Muscle of arm (tissue), 12 donors: ENCODE results near the gene FLVCR2. TPM values are rescaled to one million over a fixed set of nuclear protein-coding genes. Genes with fewer than 3 reads are reported as not detected.

Source experiments
- DNase-seq: peaks from one replicate; pipeline ENCODE4 v3.0.0-alpha.2; 2013
- polyA plus RNA-seq, 12 donors: library from polyadenylated mRNA; unstranded; fragments of 120-200 nt; gene quantifications; one replicate each; pipeline ENCODE4 v1.2.1, GENCODE V29; 2013; ENCODE audit not compliant: insufficient read length in 12 of 12

The FLVCR2 gene
- polyA plus RNA-seq, 12 donors = 9.1 to 41.7 (median 12.9) TPM; not detected in 1

DNA sequence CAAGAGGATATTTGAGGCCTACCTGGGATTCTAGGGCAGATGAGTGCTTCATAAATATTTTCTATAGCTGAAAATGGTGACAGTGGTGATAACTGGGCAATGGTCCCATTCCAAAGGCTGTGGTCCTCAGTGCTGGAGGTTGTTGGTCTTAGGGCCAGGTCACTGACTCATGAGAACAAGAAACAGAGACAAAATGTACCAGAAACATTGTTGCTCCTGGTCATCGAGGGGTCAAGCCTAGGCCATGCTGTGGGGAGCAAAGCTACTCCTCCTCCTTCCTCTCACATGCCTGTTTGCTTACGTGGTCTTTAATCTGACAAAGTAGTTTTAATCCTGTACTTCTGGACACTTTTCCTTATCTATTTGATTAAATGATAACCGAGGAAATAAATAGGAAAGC is 48.4 kb downstream of the FLVCR2 start:
- DNase-seq = no peak

DNA sequence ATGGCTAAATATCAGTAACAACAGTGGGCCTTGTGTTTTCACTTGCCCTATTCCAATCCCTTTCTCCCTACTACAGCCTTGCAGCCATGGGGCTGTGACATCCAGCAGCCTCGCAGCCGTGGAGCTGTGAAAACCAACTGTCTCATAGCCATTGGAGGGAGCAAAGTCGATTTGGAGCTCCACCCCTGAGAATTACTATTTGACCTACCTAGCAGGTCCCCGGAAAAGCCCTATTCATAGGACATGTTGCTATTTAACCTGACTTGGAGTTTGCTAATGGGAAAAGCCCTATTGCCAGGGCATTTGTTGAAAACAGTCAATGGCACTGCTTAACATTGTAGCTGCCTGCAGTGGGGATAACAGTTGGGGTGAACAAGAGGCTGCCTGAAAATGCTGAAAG is 49.0 kb downstream of the FLVCR2 start:
- no peak for DNase-seq

DNA sequence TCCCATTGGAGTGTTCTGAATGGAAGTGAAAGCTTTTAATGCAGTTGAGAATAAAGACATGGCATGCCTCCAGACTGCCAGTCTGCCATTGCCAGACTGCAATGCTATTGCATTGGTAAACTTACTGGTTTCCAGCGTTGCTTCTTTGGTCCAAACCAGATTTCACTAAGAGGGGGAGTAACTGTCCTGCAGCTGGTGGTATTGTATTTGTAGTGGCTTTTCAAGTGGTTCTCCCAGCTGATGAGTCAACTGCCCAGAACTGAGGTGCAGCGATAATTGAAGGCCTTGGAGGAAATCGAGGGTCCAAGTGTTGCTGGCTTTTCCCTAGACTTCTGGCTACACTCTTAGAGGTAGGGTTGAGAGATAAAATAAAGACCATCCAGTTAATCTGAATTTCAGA is 50.4 kb downstream of the FLVCR2 start:
- no peak for DNase-seq

DNA sequence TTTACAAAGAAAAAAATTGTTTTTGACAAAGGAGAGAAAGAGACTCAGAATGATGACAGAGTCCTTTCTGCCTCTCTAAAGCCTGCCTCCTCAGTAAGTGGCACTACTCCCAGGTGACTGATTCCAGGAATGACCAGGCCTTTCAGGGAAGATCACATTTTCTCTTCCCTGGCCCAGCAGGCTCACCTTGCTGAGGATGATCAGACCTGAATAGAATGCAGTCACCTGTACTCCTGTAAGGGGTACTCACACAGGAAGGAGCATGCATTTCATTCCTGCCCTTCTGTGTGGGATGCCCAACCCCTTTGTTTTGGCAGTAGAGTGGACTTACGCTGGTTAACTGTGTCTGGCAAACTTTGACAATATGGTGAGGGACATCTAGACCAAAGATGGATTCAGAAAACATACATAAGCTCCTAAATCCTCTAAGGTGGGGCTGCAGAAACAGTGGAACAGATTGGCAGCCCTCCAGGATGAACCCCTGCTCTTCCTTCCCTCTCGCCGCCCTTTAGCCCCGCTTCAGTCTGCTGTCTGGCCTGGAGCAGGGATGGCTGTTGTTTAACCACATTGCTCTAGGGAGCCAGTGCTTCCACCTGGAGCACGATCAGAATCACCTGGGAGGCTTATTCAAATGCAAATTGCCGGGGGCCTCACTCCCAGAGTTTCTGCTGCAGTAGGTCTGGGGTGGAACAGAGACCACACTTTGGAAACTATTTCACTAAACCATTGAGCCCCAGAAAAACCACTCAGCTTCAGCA is 52.5 kb downstream of the FLVCR2 start:
- no peak for DNase-seq

DNA sequence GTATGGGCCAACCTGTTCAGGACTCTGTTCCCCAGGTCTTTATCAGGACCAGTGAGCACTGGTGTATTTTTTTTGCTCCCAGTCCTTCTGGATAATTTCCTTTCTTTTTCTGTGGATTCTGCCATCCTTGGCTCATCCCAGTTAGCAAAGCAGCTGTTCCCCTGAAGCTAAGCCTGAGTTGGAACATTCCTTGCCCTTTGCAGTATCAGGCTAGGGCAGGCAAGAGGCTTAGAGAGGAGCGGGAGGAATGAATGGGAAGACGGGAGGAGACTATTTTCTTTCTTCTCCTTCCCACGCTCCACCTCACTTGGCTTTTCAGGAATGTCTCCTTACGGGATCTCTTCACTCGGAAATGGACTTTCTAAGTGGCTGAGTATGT is 53.0 kb downstream of the FLVCR2 start:
- DNase-seq = no peak

DNA sequence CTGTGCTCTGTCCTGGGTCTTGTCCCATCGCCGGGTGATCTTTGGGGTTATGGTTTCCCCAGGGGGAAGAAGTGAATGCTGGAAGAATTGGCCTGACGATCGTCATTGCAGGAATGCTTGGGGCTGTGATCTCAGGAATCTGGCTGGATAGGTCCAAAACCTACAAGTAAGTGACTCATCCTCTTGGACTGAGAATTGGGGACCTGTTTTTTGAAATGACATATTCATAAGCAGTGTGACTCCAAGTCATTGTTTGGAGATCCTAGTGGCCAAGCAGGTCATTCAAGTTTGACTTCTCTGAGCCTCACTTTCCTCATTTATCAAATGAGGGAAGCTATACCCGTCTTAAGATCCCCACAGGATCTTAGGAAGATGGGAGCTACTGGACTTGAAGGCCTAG is 56.4 kb downstream of the FLVCR2 start:
- DNase-seq = no peak

DNA sequence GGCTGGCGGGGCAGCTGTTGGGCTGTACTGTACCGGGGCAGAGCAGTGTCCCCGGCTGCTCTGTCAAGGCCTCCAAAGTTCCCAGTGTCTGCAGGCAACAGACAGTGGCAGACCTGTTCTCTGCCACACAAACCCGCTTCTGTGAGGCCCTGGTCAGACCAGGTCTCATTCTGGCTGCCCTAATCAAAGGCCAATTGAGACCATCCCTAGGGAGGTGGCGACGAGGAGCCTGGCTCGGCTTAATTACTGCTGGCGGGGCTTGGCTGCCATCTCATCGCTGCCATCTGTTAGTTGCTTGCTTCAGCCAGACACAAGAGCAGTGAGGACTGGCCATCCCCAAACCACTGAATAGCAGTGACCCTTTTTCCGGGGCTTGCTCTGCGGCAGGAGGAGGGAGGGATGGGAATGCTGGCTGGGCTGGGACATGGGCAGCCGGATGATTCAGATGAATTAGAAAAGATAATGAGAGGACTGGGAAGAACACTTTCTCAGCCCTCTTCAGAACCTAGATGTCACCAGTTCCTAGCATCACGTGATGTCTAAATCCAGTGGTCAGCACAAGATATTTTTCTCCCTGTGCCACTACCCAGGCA is 57.8 kb downstream of the FLVCR2 start:
- DNase-seq = no peak

DNA sequence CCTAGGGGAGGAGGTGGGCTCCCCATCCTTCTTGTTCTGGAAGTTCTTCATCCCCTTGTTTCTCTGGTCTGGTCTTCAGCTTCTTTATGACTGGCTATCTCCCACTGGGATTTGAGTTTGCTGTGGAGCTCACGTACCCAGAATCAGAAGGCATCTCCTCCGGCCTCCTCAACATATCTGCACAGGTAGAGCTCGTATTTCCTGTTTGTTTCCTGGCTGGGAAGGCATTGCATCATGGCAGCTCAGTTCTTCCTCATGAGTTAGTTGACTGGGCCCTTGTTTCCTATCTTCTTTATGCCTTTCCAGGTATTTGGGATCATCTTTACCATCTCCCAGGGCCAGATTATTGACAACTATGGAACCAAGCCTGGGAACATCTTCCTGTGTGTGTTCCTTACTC is 62.5 kb downstream of the FLVCR2 start:
- no peak for DNase-seq

DNA sequence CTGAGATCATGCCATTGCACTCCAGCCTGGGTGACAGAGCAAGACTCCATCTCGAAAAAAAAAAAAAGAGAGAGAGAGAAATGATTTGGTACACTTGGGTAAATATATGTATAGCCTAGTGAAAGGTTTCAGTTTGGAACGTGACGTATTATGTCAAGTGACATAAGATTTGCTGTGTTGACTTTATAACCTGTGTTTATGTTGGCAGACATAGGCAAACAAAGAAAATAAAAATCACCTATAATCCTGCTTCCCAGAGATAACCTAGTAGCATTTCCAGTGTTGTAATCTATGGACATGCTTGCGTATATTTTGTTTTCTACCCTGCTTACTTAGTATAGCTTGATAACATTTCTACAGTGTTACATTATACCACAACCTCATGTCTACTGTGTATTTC is 65.6 kb downstream of the FLVCR2 start:
- no peak for DNase-seq

DNA sequence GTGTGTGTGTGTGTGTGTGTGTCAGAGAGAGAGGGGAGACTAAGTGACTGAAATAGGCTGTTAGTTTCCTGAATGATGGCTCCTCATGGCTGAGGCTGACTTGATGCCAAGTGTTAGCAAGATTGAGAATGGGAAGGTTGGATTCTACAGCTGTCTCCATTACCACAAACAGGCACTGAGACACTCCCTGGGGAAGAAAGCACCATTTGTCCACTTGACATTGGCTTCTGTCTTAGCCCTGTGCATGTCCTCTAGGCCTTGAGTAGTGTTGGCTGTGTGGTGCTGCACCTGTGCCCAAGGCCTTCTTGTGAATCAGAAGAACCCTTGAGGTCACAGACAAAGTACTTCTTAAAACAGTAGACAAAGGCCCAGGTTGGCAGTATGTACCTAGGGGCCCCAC is 66.6 kb downstream of the FLVCR2 start:
- DNase-seq = no peak

DNA sequence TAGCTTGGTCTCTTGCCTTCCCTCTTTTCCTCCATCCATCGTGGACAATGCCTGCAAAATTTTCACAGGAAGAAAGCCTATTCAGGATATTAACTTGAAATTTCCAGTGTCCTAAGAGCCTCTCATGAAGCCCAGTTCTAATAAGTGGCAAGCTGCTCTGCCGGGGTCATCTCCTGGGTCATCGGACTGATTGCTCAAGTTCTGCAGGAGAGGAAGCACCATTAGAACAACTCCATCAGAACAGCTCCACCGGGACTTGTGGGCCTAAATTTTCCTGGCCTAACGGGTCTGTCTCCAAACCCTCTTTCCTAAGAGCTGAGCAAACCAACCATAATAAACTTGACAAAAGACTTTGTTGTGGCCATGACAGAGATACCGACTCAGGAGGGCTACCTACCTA is 68.3 kb downstream of the FLVCR2 start:
- no peak for DNase-seq

DNA sequence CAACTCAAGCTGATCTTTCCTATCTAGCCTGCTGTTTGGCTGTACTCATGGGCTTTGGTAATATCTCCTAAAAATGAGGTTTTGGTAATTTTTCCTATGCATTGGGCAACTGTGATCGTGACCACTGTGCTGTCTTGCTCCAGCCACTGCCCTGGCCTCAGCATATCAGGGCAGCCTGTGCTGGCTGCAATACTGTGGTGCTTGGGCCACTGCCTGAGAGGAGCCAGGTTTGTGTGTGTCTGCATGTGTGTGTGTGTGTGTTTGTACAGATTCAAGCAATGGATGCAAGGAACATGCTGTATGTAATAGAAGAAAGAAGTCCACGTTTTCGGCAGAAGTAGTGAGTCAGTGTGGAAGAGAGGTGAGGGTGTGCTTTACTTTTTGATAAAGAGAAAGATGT is 69.2 kb downstream of the FLVCR2 start:
- no peak for DNase-seq

DNA sequence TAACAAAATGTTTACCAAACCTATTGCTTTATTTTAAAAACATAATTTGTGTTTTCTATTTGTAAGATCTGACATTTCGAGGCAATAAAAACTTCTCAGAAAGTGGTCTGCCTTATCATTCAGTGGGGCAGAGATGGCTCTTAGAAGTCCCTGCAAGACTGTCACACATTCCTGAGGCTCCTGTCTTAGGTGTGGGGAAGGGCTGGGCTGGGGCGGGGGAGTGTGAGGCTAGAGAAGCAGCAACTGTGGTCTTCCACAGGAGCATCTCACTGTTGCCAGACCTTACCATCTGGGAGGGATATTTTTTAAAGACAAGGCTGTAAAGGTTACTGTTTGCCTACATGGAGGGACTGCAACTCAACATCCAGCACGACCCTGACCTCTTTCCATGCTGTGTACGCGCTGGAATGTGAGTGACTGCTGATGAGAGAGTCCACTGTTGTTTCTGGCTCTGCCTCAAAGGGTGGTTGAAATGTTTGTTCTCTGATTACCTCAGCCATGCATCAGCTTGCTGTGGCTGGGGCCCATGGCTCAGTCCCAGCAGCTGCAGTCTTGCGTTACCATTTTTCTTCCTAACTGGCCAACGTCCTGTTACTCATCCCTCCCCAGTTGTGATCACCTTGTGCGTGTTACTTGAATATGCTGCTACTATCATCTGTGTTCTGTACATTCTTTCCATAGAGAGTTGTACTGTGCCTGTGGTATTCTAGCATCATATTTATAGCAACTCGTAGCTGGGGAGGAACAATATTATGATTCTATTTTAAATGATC is 69.8 kb downstream of the FLVCR2 start:
- peak; percentile 39 for DNase-seq

DNA sequence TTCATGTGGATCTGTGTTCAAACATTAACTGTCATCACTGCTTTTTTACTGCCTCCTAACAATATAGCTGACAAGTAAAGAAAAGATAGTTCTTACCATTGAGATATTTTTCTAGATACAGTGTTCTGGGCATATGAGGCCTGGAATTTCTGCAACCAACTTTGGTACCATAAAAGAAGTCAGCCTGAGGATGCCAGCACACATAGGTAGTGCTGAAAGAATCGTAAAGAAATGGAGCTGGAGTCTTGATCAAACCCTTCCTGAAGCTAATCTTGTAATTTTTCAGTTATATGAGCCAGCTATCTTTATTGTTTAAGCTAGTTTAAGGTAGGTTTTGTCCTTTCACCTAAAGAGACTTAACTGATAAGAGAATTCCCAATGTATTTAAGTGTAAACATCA is 70.9 kb downstream of the FLVCR2 start:
- no peak for DNase-seq

DNA sequence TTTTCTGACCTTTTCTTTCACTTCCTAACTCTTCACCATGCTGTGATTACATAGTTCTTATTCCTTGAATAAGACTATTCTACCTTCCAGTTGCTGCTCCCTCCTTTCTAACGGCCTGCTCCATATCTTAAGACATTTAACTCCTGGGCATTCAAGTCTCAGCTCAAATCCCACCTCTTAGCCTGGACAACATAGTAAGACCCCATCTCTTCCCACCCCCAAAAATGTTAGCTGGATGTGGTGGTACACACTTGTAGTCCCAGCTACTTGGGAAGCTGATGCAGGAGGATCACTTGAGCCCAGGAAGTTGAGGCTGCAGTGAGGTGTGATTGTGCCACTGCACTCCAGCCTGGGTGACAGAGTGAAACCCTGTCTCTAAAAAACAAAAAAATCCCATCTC is 71.4 kb downstream of the FLVCR2 start:
- DNase-seq = no peak

DNA sequence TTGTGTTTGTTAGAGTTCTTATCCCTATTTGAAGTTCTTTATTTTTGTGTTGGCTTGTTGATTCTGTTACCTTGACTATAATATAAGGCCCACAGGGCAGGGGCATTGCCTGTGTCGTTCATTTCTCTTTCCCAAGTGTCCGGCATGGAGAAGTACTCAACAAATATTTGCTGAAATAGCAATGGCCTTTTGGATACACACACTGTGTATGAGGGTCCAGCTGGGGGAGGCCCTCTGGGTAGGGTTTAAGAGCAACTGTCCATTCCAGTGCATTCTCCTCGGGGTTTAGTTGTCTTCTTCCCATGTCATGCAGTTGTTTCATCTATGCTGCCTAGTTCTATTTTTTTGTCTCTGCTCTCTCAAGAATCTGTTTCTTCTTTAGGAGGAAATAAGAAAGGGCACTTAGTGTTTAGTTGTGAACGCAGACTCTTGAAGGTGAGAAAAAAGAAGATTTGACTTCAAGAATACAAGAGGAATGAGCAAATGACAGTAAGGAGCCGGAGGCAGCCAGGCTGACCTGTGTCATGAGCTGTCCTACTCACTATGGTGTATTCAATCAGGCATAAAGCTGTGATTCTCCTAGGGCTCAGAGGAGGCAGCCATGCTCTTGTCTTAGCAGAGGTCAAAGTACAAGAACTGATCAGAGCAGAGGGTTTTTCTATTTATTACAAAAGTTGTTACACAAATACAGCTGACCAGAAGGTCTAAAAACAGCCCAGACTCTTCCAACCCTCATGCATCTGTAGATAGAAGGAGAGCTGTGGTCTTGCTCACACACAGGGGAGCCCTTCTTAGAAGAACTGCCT is 72.0 kb downstream of the FLVCR2 start:
- DNase-seq = no peak

DNA sequence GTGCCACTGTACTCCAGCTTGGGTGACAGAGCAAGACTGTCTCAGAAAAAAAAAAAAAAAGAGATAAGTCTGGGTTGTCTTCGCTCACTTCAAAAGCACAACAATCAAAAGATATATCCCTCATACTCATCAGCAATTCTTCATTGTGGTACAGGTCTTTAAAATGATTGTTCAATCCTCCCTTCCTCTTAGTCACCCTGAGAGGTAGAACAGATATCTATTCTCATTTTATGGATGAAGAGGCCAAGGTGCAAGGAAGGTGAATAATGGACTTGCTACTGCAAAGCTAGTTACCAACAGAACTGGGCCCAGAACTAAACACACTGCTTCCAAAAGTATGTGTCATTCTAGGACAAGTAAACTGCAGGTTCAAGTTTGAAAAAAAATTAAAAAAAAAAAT is 75.1 kb downstream of the FLVCR2 start:
- no peak for DNase-seq

DNA sequence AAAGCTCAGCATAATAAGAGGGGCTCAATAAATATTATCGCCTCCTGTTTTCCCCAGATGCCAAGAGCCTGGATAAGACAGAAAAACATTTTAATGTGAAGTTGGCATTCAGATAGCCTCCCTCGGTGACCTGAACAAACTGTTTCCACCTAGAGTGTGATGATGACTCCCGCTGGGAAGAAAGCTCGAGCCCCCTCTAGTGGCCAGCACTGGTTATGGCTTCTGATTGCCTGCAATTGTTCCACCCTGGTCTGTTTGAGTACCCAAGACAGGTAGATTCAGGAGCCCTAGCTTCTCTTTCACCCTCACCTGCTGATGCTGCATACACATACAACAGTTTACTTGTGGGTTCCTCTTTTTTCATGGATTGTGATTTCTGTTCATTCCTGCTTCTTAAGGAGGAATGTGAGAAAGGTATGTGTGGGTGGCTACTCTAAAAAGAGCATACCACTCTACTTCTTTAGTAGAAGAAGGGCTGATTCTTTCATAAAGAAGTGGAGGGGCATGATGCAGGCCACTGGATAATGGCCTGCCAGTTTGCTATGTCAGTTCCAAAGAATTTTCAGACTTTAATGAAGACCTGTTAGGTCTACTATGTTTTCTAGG is 75.8 kb downstream of the FLVCR2 start:
- DNase-seq = peak; percentile 76

DNA sequence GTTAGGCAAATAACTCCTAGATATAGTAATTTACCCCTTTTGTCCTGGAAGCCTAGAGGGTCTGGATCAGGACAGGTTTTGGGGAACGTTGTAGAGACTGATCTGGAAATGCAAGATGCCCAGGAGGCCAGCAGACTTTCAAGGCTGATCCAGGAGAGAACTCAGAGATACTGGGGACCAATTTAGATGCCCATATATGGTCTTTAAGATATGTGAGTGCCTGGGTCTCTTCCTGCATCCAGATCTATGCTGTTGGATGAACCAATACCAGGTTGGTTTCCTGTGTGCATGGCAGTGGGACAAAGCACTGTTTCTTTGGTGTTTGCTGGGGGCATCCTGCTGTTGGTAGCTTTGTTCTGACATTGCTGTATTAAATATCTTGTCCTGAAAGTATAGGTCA is 76.8 kb downstream of the FLVCR2 start:
- no peak for DNase-seq

DNA sequence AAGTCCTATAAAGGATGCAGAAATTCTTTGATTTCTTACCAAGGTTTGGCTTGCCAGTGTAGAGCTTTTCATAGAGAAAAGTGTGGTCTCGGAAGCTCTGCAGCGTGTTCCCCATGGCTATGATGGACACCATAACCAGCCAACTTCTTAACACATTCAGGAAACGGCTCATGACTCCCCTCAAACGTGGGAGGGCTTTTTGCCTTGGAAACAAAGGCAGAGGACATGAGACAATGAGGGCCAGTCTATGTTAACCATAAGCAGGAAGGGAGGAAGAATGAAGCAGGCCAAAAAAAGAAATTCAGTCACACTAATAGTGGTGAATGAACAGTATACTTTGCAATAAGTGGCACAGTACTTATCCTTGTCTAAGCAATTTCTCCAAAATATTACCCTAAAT is 78.9 kb downstream of the FLVCR2 start:
- DNase-seq = no peak

DNA sequence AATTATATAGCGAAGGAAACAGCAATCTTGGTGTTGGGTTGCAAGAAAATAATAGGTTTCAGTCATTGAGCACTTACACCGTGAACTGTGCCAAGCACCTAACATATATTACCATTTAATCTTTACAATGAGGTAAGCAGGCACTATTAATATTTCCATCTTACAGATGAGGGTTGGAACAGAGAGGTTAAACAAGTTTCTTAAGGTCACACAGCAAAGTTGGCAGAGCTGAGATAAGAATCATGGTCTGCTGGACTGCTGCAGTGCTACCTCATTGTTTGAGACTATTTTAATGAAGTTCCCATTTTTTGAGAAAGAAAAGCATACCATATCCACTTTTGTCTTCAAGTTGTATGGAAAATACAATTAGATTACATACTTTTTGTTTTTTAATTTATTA is 80.5 kb downstream of the FLVCR2 start:
- DNase-seq = no peak

DNA sequence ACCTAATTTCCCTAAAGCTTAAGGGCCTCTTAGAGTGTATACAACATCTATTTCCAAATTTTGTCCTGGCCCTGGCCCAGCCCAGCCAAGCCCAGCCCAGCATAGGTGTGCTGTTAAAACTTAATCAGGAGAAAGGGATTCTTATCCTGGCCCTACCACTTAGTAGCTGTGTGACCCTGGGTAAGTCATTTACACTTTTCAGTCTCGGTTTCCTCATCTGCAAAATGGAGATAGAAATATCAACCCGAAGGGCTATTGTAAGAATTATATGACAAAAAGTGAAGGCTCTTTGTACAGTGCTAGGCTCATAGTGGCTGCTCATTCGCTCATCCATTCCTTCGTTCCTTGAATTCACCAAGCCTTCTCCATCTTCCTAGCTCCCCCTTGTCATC is 81.8 kb downstream of the FLVCR2 start:
- no peak for DNase-seq
